GM12878 (cell line): ENCODE measurements around the gene HOXD10. TPM values are rescaled to one million over a fixed set of nuclear protein-coding genes. Genes with fewer than 3 reads are reported as not detected.

Experiments used
- ATAC-seq: fragments of 200-7000 bp; cut with Tn5 transposase; 3 replicates; pipeline ENCODE4 v1.9.1; 2020; ENCODE audit warnings: mild to moderate bottlenecking, moderate library complexity
- BruUV-seq: library from RNA; stranded (reverse); fragments of 400-500 nt; replicated peaks from 2 replicates; lab custom pipeline; 2021; lab: Mats Ljungman, UMichigan
- CTCF ChIA-PET: fragments of 300-600 bp; sonication (Branson Sonifier 250); formaldehyde crosslinking; extraction: SDS; loops from one replicate; lab custom pipeline; 2021; ENCODE audit warnings: inconsistent platforms; lab: Yijun Ruan, JAX
- POLR2A ChIA-PET: fragments of 350-600 bp; formaldehyde crosslinking; extraction: SDS; loops from one replicate; lab custom pipeline; 2021; ENCODE audit warnings: inconsistent platforms; lab: Charles Lee
- RAD21 ChIA-PET: fragments of 300-600 bp; sonication (Branson Sonifier 250); formaldehyde crosslinking; loops from one replicate; lab custom pipeline; 2023; ENCODE audit warnings: antibody characterized with exemption; ENCODE audit not compliant: unreplicated experiment; lab: Charles Lee
- SMC1A ChIA-PET: fragments of 300-600 bp; sonication (Branson Sonifier 250); formaldehyde crosslinking; loops from one replicate; lab custom pipeline; 2023; ENCODE audit not compliant: unreplicated experiment, uncharacterized antibody; lab: Charles Lee
- DNase-seq: peaks from one replicate; pipeline ENCODE4 v3.0.0-alpha.2; 2011; ENCODE audit warnings: low read depth, low spot score
- FAIRE-seq: peaks from 3 replicates; lab custom pipeline; 2011; peaks lifted over from hg19 to GRCh38; lab: Jason Lieb, UNC
- H2AFZ ChIP-seq: 2 replicates; pipeline ENCODE4 v1.6.0; 2011; ENCODE audit warnings: low read depth, low read length, control low read depth; ENCODE audit not compliant: control insufficient read depth
- H3K27ac ChIP-seq: 2 replicates; pipeline ENCODE4 v1.5.1; 2011; ENCODE audit warnings: control low read depth; ENCODE audit not compliant: control insufficient read depth, insufficient read depth
- H3K27me3 ChIP-seq, 2 experiments: replicated peaks in 1 of 2; 2 replicates each; pipeline versions ENCODE4 v1.6.0 to v1.6.1; 2011; ENCODE audit warnings: low read length in 1 of 2; ENCODE audit not compliant: control insufficient read depth in 2 of 2, insufficient read depth in 2 of 2
- H3K36me3 ChIP-seq, 2 experiments: 2 replicates each; pipeline ENCODE4 v1.5.1; 2011; ENCODE audit warnings: low read length in 1 of 2; ENCODE audit not compliant: control insufficient read depth in 2 of 2, insufficient read depth in 2 of 2
- H3K4me1 ChIP-seq: 2 replicates; pipeline ENCODE4 v1.6.1; 2011; ENCODE audit warnings: mild to moderate bottlenecking, low read length, moderate library complexity, mixed read lengths; ENCODE audit not compliant: control insufficient read depth, insufficient read depth
- H3K4me2 ChIP-seq: 2 replicates; pipeline ENCODE4 v1.6.0; 2011; ENCODE audit warnings: control low read depth; ENCODE audit not compliant: control insufficient read depth, insufficient read depth
- H3K4me3 ChIP-seq: fragments of 200-600 bp; sonication (generic); 2 replicates; pipeline ENCODE4 v1.5.1; 2016
- H3K79me2 ChIP-seq: 2 replicates; pipeline ENCODE4 v1.6.0; 2011; ENCODE audit warnings: low read length; ENCODE audit not compliant: control insufficient read depth, insufficient read depth
- H3K9ac ChIP-seq: 2 replicates; pipeline ENCODE4 v1.8.0; 2011; ENCODE audit warnings: low read length, control low read depth, mixed read lengths; ENCODE audit not compliant: control insufficient read depth, insufficient read depth
- H3K9me3 ChIP-seq: replicated peaks from 3 replicates; pipeline ENCODE4 v1.5.1; 2011; ENCODE audit warnings: mild to moderate bottlenecking, low read length; ENCODE audit not compliant: control insufficient read depth, insufficient read depth
- H4K20me1 ChIP-seq: 2 replicates; pipeline ENCODE4 v1.6.0; 2011; ENCODE audit not compliant: control insufficient read depth, insufficient read depth
- ATF7 ChIP-seq: fragments of 450-650 bp; IDR thresholded peaks from 2 replicates; pipeline ENCODE4 v1.6.1; 2016; ENCODE audit warnings: low read depth, mild to moderate bottlenecking
- BCL11A ChIP-seq: IDR thresholded peaks from 2 replicates; pipeline ENCODE4 v1.6.1; 2011; ENCODE audit warnings: low read depth, low read length
- CREB1 ChIP-seq: IDR thresholded peaks from 2 replicates; pipeline ENCODE4 v1.6.1; 2012; ENCODE audit warnings: low read depth, mild to moderate bottlenecking, inconsistent platforms
- ESRRA ChIP-seq: IDR thresholded peaks from 2 replicates; pipeline ENCODE4 v1.6.1; 2012; ENCODE audit warnings: mild to moderate bottlenecking, low read length, improper control_type of control experiment
- GABPA ChIP-seq: IDR thresholded peaks from 2 replicates; pipeline ENCODE4 v1.6.1; 2014; ENCODE audit warnings: antibody characterized with exemption, low read depth, mild to moderate bottlenecking, inconsistent platforms
- IRF4 ChIP-seq: IDR thresholded peaks from 2 replicates; pipeline ENCODE4 v1.6.1; 2011; ENCODE audit warnings: low read depth, low read length
- KDM1A ChIP-seq: fragments of 200-600 bp; sonication (generic); IDR thresholded peaks from 2 replicates; pipeline ENCODE4 v1.6.1; 2016; ENCODE audit warnings: borderline replicate concordance
- MEF2A ChIP-seq: IDR thresholded peaks from 2 replicates; pipeline ENCODE4 v1.6.1; 2011; ENCODE audit warnings: low read depth, mild to moderate bottlenecking, low read length, moderate library complexity; ENCODE audit not compliant: insufficient read depth
- WRNIP1 ChIP-seq: IDR thresholded peaks from 2 replicates; pipeline ENCODE4 v1.6.1; 2011; ENCODE audit warnings: low read depth, low read length, improper control_type of control experiment, borderline replicate concordance
- ZBTB40 ChIP-seq: fragments of 450-650 bp; IDR thresholded peaks from 2 replicates; pipeline ENCODE4 v1.6.1; 2016; ENCODE audit warnings: mild to moderate bottlenecking, moderate library complexity, borderline replicate concordance
- ZSCAN29 ChIP-seq: fragments of 450-650 bp; IDR thresholded peaks from 2 replicates; pipeline ENCODE4 v1.6.1; 2017; ENCODE audit warnings: mild to moderate bottlenecking, moderate library complexity
- WGBS: methylation state at CpG from one replicate; pipeline ENCODE4 v1.1.6; 2016; ENCODE audit warnings: low lambda C conversion rate; ENCODE audit not compliant: insufficient replicate concordance, insufficient coverage; ENCODE audit errors: missing lambda C conversion rate; 5-methylcytosine and 5-hydroxymethylcytosine counted together
- in situ Hi-C: fragments of 300-500 bp; cut with MboI; formaldehyde crosslinking; loops from 9 replicates; pipeline ENCODE4 v1.14.3; 2018; ENCODE audit warnings: mixed read lengths
- intact Hi-C: fragments of 100-400 bp; cut with micrococcal nuclease; formaldehyde crosslinking; loops from one replicate; pipeline ENCODE4 v1.14.2; 2022; ENCODE audit not compliant: unreplicated experiment
- polyA plus RNA-seq, 11 experiments: library from polyadenylated mRNA; depleted of rRNA in 4 of 11; unstranded in 6 of 11; stranded (reverse) in 5 of 11; fragments of >200 nt; fragmentation: Nextera tagmentation in 4 of 11; fragmentation: Illumina TruSeq in 1 of 11; extraction: Ambion mirVana in 4 of 11; extraction: Trizol in 1 of 11; gene quantifications; 1 replicate in 1 of 11; 2 replicates in 10 of 11; pipeline versions ENCODE4 v1.2.1 to v1.2.3, GENCODE V29; 2011 to 2016; ENCODE audit warnings: inconsistent platforms in 2 of 11, missing spikeins in 2 of 11, low read depth in 1 of 11
- total RNA-seq, 4 experiments: library from RNA; depleted of rRNA in 3 of 4; stranded (reverse); fragments of >200 nt in 3 of 4; fragmentation: Illumina TruSeq in 1 of 4; extraction: Trizol in 1 of 4; gene quantifications; 2 replicates each; pipeline versions ENCODE4 v1.2.1 to v1.2.3, GENCODE V29; 2013 to 2021
- TF ChIP-seq, protein P1 (sequence below): IDR thresholded peaks from 2 replicates; pipeline ENCODE4 v1.6.1; 2011; ENCODE audit warnings: mild to moderate bottlenecking, low read depth, low read length, moderate library complexity; ENCODE audit not compliant: insufficient replicate concordance
- TF ChIP-seq, protein P2 (sequence below), 3 experiments: IDR thresholded peaks in 2 of 3; conservative IDR thresholded peaks in 1 of 3; 2 replicates each; pipeline ENCODE4 v1.5.1; 2011; ENCODE audit warnings: low read depth in 3 of 3, low read length in 3 of 3, mild to moderate bottlenecking in 3 of 3, control low read depth in 2 of 3, moderate library complexity in 2 of 3, inconsistent platforms in 1 of 3, mixed read lengths in 1 of 3; ENCODE audit not compliant: control insufficient read depth in 2 of 3, insufficient read depth in 1 of 3; ENCODE audit errors: extremely low read depth in 1 of 3

HOXD10 gene
- total and polyA plus RNA-seq, 10 of the 15 experiments (the other 5 are each of a cell fraction or from before 2014, with no cell fraction given), result not detected

DNA sequence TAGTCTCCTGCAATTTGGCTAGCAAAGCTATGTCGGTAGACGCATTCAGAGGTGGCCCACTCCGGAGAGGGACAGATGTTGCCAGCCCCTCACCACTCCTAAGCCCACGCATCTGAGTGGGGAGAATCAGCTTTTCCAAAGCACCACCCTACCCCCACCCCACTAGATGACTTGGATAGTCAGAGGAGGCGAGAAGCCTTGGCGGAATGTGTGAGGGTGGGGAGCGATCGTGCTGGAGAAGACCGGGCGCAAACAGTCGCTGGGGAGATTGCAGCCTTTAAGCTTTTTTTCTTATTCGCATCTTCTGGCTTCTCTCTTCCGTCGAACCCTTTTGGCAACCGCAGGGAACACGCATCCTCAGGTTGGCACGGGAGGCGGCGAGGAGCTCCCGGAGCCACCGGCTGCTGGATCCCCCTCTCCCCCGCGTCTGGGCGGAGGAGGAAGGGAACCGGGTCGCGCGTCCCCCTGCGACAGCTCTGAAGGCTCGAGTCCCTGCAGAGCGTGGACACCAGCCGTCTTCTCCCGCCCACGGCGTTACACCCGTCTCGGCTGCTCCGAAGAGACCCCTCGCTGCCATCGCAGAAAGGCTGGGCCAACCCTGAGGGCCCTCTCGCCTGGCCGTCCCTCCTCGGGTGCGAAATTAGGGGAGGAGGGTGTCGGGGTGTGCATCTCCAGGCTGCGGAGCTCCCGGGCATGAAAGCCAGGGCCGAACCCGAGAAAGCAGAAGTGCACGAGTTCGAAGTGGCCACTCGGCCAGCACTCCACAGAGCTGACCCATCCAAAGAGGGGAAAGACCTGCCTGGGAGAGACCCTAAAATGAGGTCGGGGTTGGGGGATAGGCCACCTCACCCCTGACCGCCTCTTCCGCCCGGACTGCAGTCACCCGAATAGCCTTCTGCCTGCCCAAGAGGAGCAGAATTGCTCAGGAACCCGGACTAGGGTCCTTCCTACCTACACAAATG, 45.0 kb upstream of the HOXD10 start (continued):
- TF ChIP-seq GABPA (no peak), WRNIP1 (no peak), MEF2A (no peak), BCL11A (no peak)
- TF ChIP-seq, protein P1, sequence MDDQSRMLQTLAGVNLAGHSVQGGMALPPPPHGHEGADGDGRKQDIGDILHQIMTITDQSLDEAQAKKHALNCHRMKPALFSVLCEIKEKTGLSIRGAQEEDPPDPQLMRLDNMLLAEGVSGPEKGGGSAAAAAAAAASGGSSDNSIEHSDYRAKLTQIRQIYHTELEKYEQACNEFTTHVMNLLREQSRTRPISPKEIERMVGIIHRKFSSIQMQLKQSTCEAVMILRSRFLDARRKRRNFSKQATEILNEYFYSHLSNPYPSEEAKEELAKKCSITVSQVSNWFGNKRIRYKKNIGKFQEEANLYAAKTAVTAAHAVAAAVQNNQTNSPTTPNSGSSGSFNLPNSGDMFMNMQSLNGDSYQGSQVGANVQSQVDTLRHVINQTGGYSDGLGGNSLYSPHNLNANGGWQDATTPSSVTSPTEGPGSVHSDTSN, result no peak

DNA sequence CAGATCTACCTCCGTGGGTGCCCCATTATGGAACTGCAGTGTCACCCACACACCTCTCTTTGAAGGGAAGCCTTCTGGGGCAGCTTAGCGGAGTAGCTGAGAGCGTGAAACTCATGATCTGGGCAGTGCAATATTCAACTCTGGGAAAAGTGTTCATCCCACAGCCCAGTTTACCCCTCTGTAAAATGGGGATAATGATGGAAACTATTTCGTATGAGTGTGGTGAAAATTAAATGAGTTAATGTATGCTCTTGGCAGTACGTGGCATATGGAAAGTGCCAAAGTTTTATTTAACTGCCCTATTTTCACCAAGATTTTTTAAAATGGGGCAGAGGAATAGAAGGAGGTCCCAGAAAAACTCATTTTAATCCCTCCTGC, 44.3 kb upstream of the HOXD10 start:
- intact Hi-C loops, result no loop called here
- no peak for DNase-seq
- H3K79me2 ChIP-seq, result no peaks in the 10 kb centered on the region
- no peaks in the 10 kb centered on the region; the same call in 1 of the 3 replicates for H3K9me3 ChIP-seq
- H3K4me1 ChIP-seq, result no peaks in the 10 kb centered on the region; the same call in 1 of the 2 replicates
- SMC1A ChIA-PET, result no interaction called here
- H2AFZ ChIP-seq, result no peak overlapping the region
- H3K4me3 ChIP-seq, result no peak overlapping the region
- in situ Hi-C loops, result no loop called here
- H3K4me2 ChIP-seq, result no peak overlapping the region
- CTCF ChIA-PET, result no interaction called here
- no peak for ATAC-seq
- POLR2A ChIA-PET, result no interaction called here
- peaks cover 11 to 47% of the 10 kb centered on the region in 2 experiments for H3K27me3 ChIP-seq
- H4K20me1 ChIP-seq, result no peaks in the 10 kb centered on the region
- no peak overlapping the region for H3K9ac ChIP-seq
- RAD21 ChIA-PET, result no interaction called here
- FAIRE-seq, result no peak
- 41% methylated on average over 5 of the region's 5 CpGs for WGBS
- no peak for TF ChIP-seq ZSCAN29
- TF ChIP-seq ZBTB40, result no peak
- TF ChIP-seq ATF7, result no peak
- TF ChIP-seq ESRRA, result no peak
- TF ChIP-seq, protein P2, sequence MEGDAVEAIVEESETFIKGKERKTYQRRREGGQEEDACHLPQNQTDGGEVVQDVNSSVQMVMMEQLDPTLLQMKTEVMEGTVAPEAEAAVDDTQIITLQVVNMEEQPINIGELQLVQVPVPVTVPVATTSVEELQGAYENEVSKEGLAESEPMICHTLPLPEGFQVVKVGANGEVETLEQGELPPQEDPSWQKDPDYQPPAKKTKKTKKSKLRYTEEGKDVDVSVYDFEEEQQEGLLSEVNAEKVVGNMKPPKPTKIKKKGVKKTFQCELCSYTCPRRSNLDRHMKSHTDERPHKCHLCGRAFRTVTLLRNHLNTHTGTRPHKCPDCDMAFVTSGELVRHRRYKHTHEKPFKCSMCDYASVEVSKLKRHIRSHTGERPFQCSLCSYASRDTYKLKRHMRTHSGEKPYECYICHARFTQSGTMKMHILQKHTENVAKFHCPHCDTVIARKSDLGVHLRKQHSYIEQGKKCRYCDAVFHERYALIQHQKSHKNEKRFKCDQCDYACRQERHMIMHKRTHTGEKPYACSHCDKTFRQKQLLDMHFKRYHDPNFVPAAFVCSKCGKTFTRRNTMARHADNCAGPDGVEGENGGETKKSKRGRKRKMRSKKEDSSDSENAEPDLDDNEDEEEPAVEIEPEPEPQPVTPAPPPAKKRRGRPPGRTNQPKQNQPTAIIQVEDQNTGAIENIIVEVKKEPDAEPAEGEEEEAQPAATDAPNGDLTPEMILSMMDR (IDR thresholded peaks at IDR 0.05 in 2 of 3, conservative IDR thresholded peaks at IDR 0.05 in 1 of 3; ENCODE audit: control insufficient read depth in 2 of 3, extremely low read depth in 1 of 3, insufficient read depth in 1 of 3, low read depth in 3 of 3, low read length in 3 of 3), result no peak
- no peak for TF ChIP-seq IRF4
- TF ChIP-seq KDM1A, result no peak
- no peak for TF ChIP-seq CREB1
- TF ChIP-seq, all 136 proteins: peak for 0
- no TSS peak for BruUV-seq
- H3K36me3 ChIP-seq, result no peaks in the 10 kb centered on the region
- H3K27ac ChIP-seq, result no peak overlapping the region
